SJCRH30 (cell line): ENCODE measurements around the gene CRTC3. TPM values are rescaled to one million over a fixed set of nuclear protein-coding genes. Genes with fewer than 3 reads are reported as not detected.
"Not testable (repeated sequence)": the region's sequence is repeated elsewhere in the genome, so short reads cannot be mapped to it uniquely, and the experiment has no call there.

ENCODE experiments used
- DNase-seq, 2 experiments: peaks; one replicate each; pipeline ENCODE4 v3.0.0-alpha.2; 2015 to 2020
- H3K27ac ChIP-seq: fragments of 250-450 bp; sonication (Bioruptor Pico); 2 replicates; pipeline ENCODE4 v1.5.1; 2020; ENCODE audit warnings: mild to moderate bottlenecking, moderate library complexity
- H3K27me3 ChIP-seq: fragments of 250-450 bp; sonication (Bioruptor Pico); 2 replicates; pipeline ENCODE4 v1.5.1; 2020; ENCODE audit warnings: mild to moderate bottlenecking, moderate library complexity
- H3K36me3 ChIP-seq: fragments of 250-450 bp; sonication (Bioruptor Pico); 2 replicates; pipeline ENCODE4 v1.5.1; 2020; ENCODE audit warnings: mild to moderate bottlenecking, moderate library complexity
- H3K4me1 ChIP-seq: fragments of 250-450 bp; sonication (Bioruptor Pico); 2 replicates; pipeline ENCODE4 v1.5.1; 2020; ENCODE audit warnings: mild to moderate bottlenecking, moderate library complexity
- H3K4me3 ChIP-seq: fragments of 250-450 bp; sonication (Bioruptor Pico); 2 replicates; pipeline ENCODE4 v1.5.1; 2020; ENCODE audit warnings: mild to moderate bottlenecking, moderate library complexity
- H3K9me3 ChIP-seq: fragments of 250-450 bp; sonication (Bioruptor Pico); replicated peaks from 2 replicates; pipeline ENCODE4 v1.5.1; 2020; ENCODE audit warnings: mild to moderate bottlenecking, moderate library complexity
- total RNA-seq: library from RNA; depleted of rRNA; stranded (reverse); fragments of >200 nt; shearing (Covaris generic); gene quantifications from 2 replicates; pipeline ENCODE4 v1.2.3, GENCODE V29; 2014

Gene CRTC3
- total RNA-seq, 1 experiment from 2014 or later: 15.5 TPM

- no peak for DNase-seq
- no peaks in the 10 kb centered on the region for H3K9me3 ChIP-seq
- H3K36me3 ChIP-seq: peaks cover 13% of the 10 kb centered on the region
- no peak overlapping the region for H3K4me3 ChIP-seq
- no peaks in the 10 kb centered on the region for H3K4me1 ChIP-seq
- H3K27me3 ChIP-seq: no peaks in the 10 kb centered on the region
- H3K27ac ChIP-seq: no peak overlapping the region
Observed at GRCh38 chr15:90646662-90647305, 117.1 kb downstream of the CRTC3 start.

DNA sequence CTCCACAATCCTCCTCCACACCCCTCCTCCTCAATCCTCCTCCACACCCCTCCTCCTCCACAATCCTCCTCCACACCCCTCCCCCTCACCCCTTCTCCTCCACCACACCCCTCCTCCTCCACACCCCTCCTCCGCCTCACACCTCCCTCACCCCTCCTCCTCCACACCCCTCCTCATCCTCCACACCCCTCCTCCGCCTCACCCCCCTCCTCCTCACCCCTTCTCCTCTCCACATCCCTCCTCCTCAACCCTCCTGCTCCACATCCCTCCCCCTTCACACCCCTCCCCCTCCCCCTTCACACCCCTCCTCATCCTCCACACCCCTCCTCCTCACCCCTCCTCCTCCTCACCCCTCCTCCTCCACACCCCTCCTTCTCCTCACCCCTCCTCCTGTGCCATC, 117.6 kb downstream of the CRTC3 start:
- Histone ChIP-seq H3K36me3 (peaks cover 9% of the 10 kb centered on the region), H3K27ac (no peak overlapping the region), H3K27me3 (no peaks in the 10 kb centered on the region), H3K4me1 (no peaks in the 10 kb centered on the region), H3K9me3 (no peaks in the 10 kb centered on the region), H3K4me3 (no peak overlapping the region)
- no peak for DNase-seq

GRCh38 chr15:90648137-90649070, 118.7 kb downstream of the CRTC3 start:
- Histone ChIP-seq H3K27ac (no peak overlapping the region), H3K4me1 (no peaks in the 10 kb centered on the region), H3K36me3 (no peaks in the 10 kb centered on the region; the same call in 1 of the 2 replicates), H3K9me3 (no peaks in the 10 kb centered on the region), H3K4me3 (no peak overlapping the region), H3K27me3 (no peaks in the 10 kb centered on the region)
- peak; percentile 60 to 86 for DNase-seq

- Histone ChIP-seq H3K27ac (no peak overlapping the region), H3K4me3 (no peak overlapping the region), H3K27me3 (no peaks in the 10 kb centered on the region), H3K4me1 (no peaks in the 10 kb centered on the region), H3K9me3 (no peaks in the 10 kb centered on the region), H3K36me3 (no peaks in the 10 kb centered on the region)
- no peak for DNase-seq
Observed at GRCh38 chr15:90650117-90650955, 120.6 kb downstream of the CRTC3 start.

DNA sequence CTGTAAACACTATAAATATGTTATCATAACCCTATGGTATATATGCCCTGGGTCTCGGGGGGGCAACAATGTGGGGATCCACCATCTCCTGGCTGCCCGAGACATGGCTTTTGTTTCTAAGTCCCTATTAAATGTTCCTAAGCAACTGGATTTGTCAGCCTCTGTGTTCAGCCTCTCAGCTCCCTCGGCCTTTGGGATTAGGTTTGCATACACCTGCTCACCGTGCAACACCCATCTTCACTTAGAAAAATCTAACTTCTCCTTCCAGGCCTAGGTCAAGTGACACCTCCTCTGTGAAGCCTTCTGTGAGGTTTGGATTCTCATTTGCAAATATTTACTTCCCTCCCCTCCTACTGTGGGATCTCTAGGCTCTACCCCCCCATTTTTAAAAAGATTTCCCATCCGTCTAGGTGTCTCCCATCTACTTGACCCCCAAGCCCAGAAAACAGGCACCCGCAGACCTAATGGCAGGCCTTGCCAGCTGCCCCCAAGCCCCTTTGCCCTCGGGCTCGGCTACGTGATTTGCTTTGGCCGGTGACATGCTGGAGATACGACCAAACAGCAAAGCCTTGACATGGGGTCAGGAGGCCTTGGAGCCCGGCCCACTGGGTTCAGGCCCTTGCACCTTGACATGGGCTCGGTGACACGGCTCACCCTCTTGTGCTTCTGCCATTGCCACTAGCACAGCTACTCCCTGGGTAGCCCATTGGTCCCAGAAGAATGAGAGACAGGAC, 121.4 kb downstream of the CRTC3 start:
- no peak for DNase-seq
- Histone ChIP-seq H3K27me3 (no peaks in the 10 kb centered on the region), H3K4me1 (no peaks in the 10 kb centered on the region), H3K27ac (no peak overlapping the region), H3K36me3 (no peaks in the 10 kb centered on the region), H3K4me3 (no peak overlapping the region), H3K9me3 (no peaks in the 10 kb centered on the region)

GRCh38 chr15:90654233-90655136, 124.8 kb downstream of the CRTC3 start:
- Histone ChIP-seq H3K27ac (no peak overlapping the region), H3K27me3 (no peaks in the 10 kb centered on the region; the same call in 1 of the 2 replicates), H3K36me3 (no peaks in the 10 kb centered on the region), H3K4me1 (peaks cover 6% of the 10 kb centered on the region; the same call in 1 of the 2 replicates), H3K9me3 (no peaks in the 10 kb centered on the region), H3K4me3 (no peak overlapping the region)
- DNase-seq: no peak

DNA sequence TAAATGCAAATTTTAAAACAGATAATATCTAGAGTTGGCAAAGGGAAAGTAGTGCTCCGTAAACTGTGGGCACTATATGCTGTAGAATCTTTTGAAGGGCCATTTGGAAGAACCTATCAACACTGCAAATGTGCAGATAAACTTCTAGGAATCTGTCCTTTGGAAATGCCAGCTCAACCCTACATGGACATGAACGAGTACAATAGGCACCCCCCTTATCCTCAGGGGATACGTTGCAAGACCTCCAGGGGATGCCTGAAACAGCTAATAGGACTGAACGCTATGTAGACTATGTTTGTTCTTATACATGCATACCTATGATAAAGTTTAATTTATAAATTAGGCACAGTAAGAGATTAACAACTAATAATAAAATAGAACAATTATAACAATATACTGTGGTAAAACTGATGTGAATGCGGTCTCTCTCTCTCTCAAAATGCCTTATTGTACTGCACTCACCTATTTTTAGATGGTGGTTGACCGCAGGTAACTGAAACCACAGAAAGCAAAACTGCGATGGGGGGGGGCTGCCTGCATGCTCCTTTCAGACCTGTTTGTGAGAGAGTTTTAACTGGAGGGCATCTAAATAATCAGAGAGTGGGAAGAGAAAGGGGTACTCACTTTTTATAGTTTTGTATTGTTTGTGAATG, 127.9 kb downstream of the CRTC3 start:
- not testable (repeated sequence) for H3K36me3 ChIP-seq
- peak; percentile 27 to 30 for DNase-seq

GRCh38 chr15:90659481-90659880, 129.8 kb downstream of the CRTC3 start:
- Histone ChIP-seq H3K4me3 (no peak overlapping the region), H3K4me1 (peaks cover 20% of the 10 kb centered on the region), H3K9me3 (no peaks in the 10 kb centered on the region)

More for the DNA sequence above, 127.9 kb downstream of the CRTC3 start:
- not testable (repeated sequence) for H3K27ac ChIP-seq, H3K27me3 ChIP-seq, H3K4me3 ChIP-seq, H3K9me3 ChIP-seq
- H3K4me1 ChIP-seq: peaks cover 20% of the 10 kb centered on the region

GRCh38 chr15:90660195-90660998, 130.7 kb downstream of the CRTC3 start:
- H3K27me3 ChIP-seq: no peaks in the 10 kb centered on the region; the same call in 1 of the 2 replicates
- H3K4me3 ChIP-seq: no peak overlapping the region
- no peak overlapping the region for H3K27ac ChIP-seq
- H3K9me3 ChIP-seq: no peaks in the 10 kb centered on the region
- no peaks in the 10 kb centered on the region; the same call in 1 of the 2 replicates for H3K36me3 ChIP-seq
- DNase-seq: peak; percentile 65 to 74
- peaks cover 20% of the 10 kb centered on the region for H3K4me1 ChIP-seq

More at GRCh38 chr15:90659481-90659880, 129.8 kb downstream of the CRTC3 start:
- Histone ChIP-seq H3K27me3 (no peaks in the 10 kb centered on the region; the same call in 1 of the 2 replicates), H3K27ac (no peak overlapping the region), H3K36me3 (no peaks in the 10 kb centered on the region; the same call in 1 of the 2 replicates)
- DNase-seq: no peak

DNA sequence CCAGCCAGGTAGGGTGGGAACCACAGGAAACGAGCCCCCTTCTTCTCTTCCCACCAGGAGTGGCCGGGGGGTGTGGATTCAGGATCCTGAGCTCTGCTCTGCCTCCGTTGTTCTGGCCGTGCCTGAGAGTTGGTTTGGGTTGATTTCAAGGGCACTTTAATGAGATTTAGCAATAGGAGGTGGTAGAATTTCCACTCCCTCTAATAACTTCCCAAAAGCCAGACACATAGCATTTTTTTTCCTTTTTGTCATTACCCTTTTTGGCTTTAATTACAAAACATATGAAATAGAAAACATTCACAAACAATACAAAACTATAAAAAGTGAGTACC, 131.2 kb downstream of the CRTC3 start:
- H3K36me3 ChIP-seq, H3K27ac ChIP-seq, H3K4me3 ChIP-seq, H3K27me3 ChIP-seq, H3K9me3 ChIP-seq, DNase-seq: not testable (repeated sequence)
- peaks cover 20% of the 10 kb centered on the region for H3K4me1 ChIP-seq

DNA sequence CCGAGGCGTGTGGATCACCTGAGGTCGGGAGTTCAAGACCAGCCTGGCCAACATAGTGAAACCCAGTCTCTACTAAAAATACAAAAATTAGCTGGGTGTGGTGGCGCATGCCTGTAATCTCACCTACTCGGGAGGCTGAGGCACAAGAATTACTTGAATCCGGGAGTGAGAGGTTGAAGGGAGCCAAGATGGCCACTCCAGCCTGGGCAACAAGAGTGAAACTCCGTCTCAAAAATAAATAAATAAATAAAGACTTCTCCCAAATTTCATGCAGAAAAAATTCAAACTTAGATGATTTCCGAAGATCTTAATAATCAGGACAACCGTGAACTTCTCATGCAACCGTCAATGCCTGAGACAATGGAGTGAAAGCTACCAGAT, 134.3 kb downstream of the CRTC3 start:
- H3K36me3 ChIP-seq, H3K4me3 ChIP-seq, H3K9me3 ChIP-seq, DNase-seq, H3K27me3 ChIP-seq, H3K27ac ChIP-seq: not testable (repeated sequence)
- peaks cover 14% of the 10 kb centered on the region for H3K4me1 ChIP-seq

- no peak overlapping the region for H3K27ac ChIP-seq
- no peak for DNase-seq
Observed at GRCh38 chr15:90664650-90665287, 135.0 kb downstream of the CRTC3 start.

More at GRCh38 chr15:90664650-90665287, 135.0 kb downstream of the CRTC3 start:
- no peak overlapping the region for H3K4me3 ChIP-seq
- H3K36me3 ChIP-seq: no peaks in the 10 kb centered on the region; the same call in 1 of the 2 replicates
- H3K27me3 ChIP-seq: no peaks in the 10 kb centered on the region
- H3K4me1 ChIP-seq: peaks cover 14% of the 10 kb centered on the region
- H3K9me3 ChIP-seq: no peaks in the 10 kb centered on the region
